Vagina (tissue), 2 donors: ENCODE measurements around the gene EPC2.

ENCODE experiments used
- POLR2A ChIP-seq, 2 donors: fragments of 450-650 bp; IDR thresholded peaks; one replicate each; pipeline ENCODE4 v1.6.1; 2017; ENCODE audit warnings: antibody characterized with exemption in 2 of 2, mild to moderate bottlenecking in 2 of 2, moderate library complexity in 2 of 2
- POLR2AphosphoS5 ChIP-seq, 2 donors: sonication (generic); formaldehyde crosslinking; IDR thresholded peaks; one replicate each; pipeline ENCODE4 v1.9.0; 2017; ENCODE audit warnings: antibody characterized with exemption in 2 of 2, mild to moderate bottlenecking in 2 of 2, low read depth in 1 of 2; ENCODE audit not compliant: insufficient read depth in 1 of 2

GRCh38 chr2:148643421-148643820 lies 1.1 kb upstream of the EPC2 start:
- TF ChIP-seq POLR2A (IDR thresholded peaks at IDR 0.05) = no peak
- no peak for TF ChIP-seq POLR2AphosphoS5 (IDR thresholded peaks at IDR 0.05; ENCODE audit: insufficient read depth in 1 of 2, low read depth in 1 of 2)
